Measurements from ENCODE around the gene TP53RK.

TP53RK gene

GRCh38 chr20:46689082-46689753 lies at the start of gene TP53RK:
Gene TP53RK (minus strand): TSS chr20:46689444. CDS start chr20:46689414, 30 bp downstream.
- peak; percentile 69 for DNase-seq

- no peak for DNase-seq
Measured at GRCh38 chr20:46735436-46735835, 46.2 kb upstream of the TP53RK start.

- no peak for DNase-seq
Measured at GRCh38 chr20:46731770-46732169, 42.5 kb upstream of the TP53RK start.

- no peak for DNase-seq
Measured at GRCh38 chr20:46725186-46726165, 36.2 kb upstream of the TP53RK start.

GRCh38 chr20:46724343-46724959 lies 35.2 kb upstream of the TP53RK start:
- DNase-seq, result no peak

- DNase-seq, result no peak
Measured at GRCh38 chr20:46723039-46723438, 33.8 kb upstream of the TP53RK start.

- DNase-seq, result no peak
Measured at GRCh38 chr20:46722450-46722849, 33.2 kb upstream of the TP53RK start.

- no peak for DNase-seq
Measured at GRCh38 chr20:46721476-46721875, 32.2 kb upstream of the TP53RK start.

- DNase-seq, result no peak
Measured at GRCh38 chr20:46720776-46721425, 31.7 kb upstream of the TP53RK start.

GRCh38 chr20:46720019-46720418 lies 30.8 kb upstream of the TP53RK start:
- no peak for DNase-seq

- no peak for DNase-seq
Measured at GRCh38 chr20:46717818-46718541, 28.7 kb upstream of the TP53RK start.

- no peak for DNase-seq
Measured at GRCh38 chr20:46715292-46715756, 26.1 kb upstream of the TP53RK start.

- no peak for DNase-seq
Measured at GRCh38 chr20:46713957-46714834, 25.0 kb upstream of the TP53RK start.

GRCh38 chr20:46712056-46712636 lies 22.9 kb upstream of the TP53RK start:
- no peak for DNase-seq

GRCh38 chr20:46710153-46710913 lies 21.1 kb upstream of the TP53RK start:
- no peak for DNase-seq

GRCh38 chr20:46709459-46710152 lies 20.4 kb upstream of the TP53RK start, which contains the start of gene SLC2A10:
Gene SLC2A10 (plus strand): TSS chr20:46709649. CDS start chr20:46709737, 88 bp downstream.
- DNase-seq, result no peak

- no peak for DNase-seq
Measured at GRCh38 chr20:46709055-46709458, 19.8 kb upstream of the TP53RK start.

- DNase-seq, result no peak
Measured at GRCh38 chr20:46708172-46708860, 19.1 kb upstream of the TP53RK start.

GRCh38 chr20:46706242-46706641 lies 17.0 kb upstream of the TP53RK start:
- no peak for DNase-seq

All from NCI-H1048 (cell line).